ENCODE data around the gene CD99.

CD99 gene

GRCh38 chrX:2698604-2699003 is 7.5 kb downstream of the CD99 start:
- DNase-seq (ENCODE audit: low read depth): no peak

- no peak for DNase-seq (ENCODE audit: low read depth)
Measured at GRCh38 chrX:2699959-2700358, 8.9 kb downstream of the CD99 start.

GRCh38 chrX:2700405-2701320 is 9.6 kb downstream of the CD99 start:
- DNase-seq (ENCODE audit: low read depth): no peak

- no peak for DNase-seq (ENCODE audit: low read depth)
Measured at GRCh38 chrX:2701600-2701999, 10.5 kb downstream of the CD99 start.

GRCh38 chrX:2703991-2704369 is 12.9 kb downstream of the CD99 start:
- DNase-seq (ENCODE audit: low read depth): no peak

GRCh38 chrX:2705046-2705832 is 14.1 kb downstream of the CD99 start:
- no peak for DNase-seq (ENCODE audit: low read depth)

- DNase-seq (ENCODE audit: low read depth): no peak
Measured at GRCh38 chrX:2707334-2707760, 16.3 kb downstream of the CD99 start.

- no peak for DNase-seq (ENCODE audit: low read depth)
Measured at GRCh38 chrX:2708021-2708420, 16.9 kb downstream of the CD99 start.

GRCh38 chrX:2708592-2709188 is 17.6 kb downstream of the CD99 start:
- DNase-seq (ENCODE audit: low read depth): no peak

- DNase-seq (ENCODE audit: low read depth): no peak
Measured at GRCh38 chrX:2709556-2709955, 18.5 kb downstream of the CD99 start.

GRCh38 chrX:2710041-2710840 is 19.1 kb downstream of the CD99 start:
- no peak for DNase-seq (ENCODE audit: low read depth)

- DNase-seq (ENCODE audit: low read depth): no peak
Measured at GRCh38 chrX:2711441-2711840, 20.3 kb downstream of the CD99 start.

- no peak for DNase-seq (ENCODE audit: low read depth)
Measured at GRCh38 chrX:2712428-2712827, 21.3 kb downstream of the CD99 start.

- no peak for DNase-seq (ENCODE audit: low read depth)
Measured at GRCh38 chrX:2712890-2713840, 22.1 kb downstream of the CD99 start.

- DNase-seq (ENCODE audit: low read depth): no peak
Measured at GRCh38 chrX:2714551-2714950, 23.5 kb downstream of the CD99 start.

- no peak for DNase-seq (ENCODE audit: low read depth)
Measured at GRCh38 chrX:2715066-2715600, 24.0 kb downstream of the CD99 start.

GRCh38 chrX:2717312-2717711 is 26.2 kb downstream of the CD99 start:
- no peak for DNase-seq (ENCODE audit: low read depth)

GRCh38 chrX:2718821-2719220 is 27.7 kb downstream of the CD99 start:
- no peak for DNase-seq (ENCODE audit: low read depth)

GRCh38 chrX:2719774-2720447 is 28.8 kb downstream of the CD99 start:
- no peak for DNase-seq (ENCODE audit: low read depth)
